Peyer's patch (tissue), 4 donors: ENCODE data around the gene RSL1D1.
"Not testable (repeated sequence)": the region's sequence is repeated elsewhere in the genome, so short reads cannot be mapped to it uniquely, and the experiment has no call there.

Experiments
- POLR2A ChIP-seq, 2 donors: fragments of 450-650 bp; IDR thresholded peaks; one replicate each; pipeline ENCODE4 v1.5.1; 2017; ENCODE audit warnings: antibody characterized with exemption in 2 of 2, mild to moderate bottlenecking in 2 of 2, moderate library complexity in 2 of 2
- TF ChIP-seq, protein P1 (sequence below), 6 experiments: fragments of 450-650 bp in 4 of 6; fragments of 200-600 bp in 2 of 6; sonication (generic) in 1 of 6; IDR thresholded peaks; one replicate each; pipeline ENCODE4 v1.5.1; 2017 to 2019; ENCODE audit warnings: antibody characterized with exemption in 6 of 6, mild to moderate bottlenecking in 3 of 6, moderate library complexity in 1 of 6

DNA sequence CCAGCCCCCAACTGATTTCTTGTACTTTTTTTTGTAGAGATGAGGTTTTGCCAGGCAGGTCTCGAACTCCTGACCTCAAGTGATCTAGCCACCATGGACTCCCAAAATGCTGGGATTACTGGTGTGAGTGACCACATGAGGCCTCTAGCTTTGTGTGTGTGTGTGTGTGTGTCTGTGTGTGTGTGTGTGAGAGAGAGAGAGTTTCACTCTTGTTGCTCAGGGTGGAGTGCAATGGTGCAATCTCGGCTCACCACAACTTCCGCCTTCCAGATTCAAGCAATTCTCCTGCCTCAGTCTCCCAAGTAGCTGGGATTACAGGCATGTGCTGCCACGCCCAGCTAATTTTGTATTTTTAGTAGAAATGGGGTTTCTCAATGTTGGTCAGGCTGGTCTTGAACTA, 36.5 kb downstream of the RSL1D1 start:
- TF ChIP-seq, protein P1, sequence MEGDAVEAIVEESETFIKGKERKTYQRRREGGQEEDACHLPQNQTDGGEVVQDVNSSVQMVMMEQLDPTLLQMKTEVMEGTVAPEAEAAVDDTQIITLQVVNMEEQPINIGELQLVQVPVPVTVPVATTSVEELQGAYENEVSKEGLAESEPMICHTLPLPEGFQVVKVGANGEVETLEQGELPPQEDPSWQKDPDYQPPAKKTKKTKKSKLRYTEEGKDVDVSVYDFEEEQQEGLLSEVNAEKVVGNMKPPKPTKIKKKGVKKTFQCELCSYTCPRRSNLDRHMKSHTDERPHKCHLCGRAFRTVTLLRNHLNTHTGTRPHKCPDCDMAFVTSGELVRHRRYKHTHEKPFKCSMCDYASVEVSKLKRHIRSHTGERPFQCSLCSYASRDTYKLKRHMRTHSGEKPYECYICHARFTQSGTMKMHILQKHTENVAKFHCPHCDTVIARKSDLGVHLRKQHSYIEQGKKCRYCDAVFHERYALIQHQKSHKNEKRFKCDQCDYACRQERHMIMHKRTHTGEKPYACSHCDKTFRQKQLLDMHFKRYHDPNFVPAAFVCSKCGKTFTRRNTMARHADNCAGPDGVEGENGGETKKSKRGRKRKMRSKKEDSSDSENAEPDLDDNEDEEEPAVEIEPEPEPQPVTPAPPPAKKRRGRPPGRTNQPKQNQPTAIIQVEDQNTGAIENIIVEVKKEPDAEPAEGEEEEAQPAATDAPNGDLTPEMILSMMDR (IDR thresholded peaks at IDR 0.05), result not testable (repeated sequence)
- TF ChIP-seq POLR2A (IDR thresholded peaks at IDR 0.05), result not testable (repeated sequence)
